EH (cell line): ENCODE measurements around the gene MYO16.

ENCODE experiments used
- DNase-seq: peaks from one replicate; pipeline ENCODE4 v3.0.0-alpha.2; 2015; ENCODE audit warnings: low read depth

The MYO16 gene

GRCh38 chr13:109126891-109127641, 497.7 kb downstream of the MYO16 start:
- DNase-seq, result no peak

GRCh38 chr13:109128121-109128520, 498.7 kb downstream of the MYO16 start:
- DNase-seq, result no peak

GRCh38 chr13:109130093-109130835, 500.9 kb downstream of the MYO16 start:
- DNase-seq, result no peak

- DNase-seq, result no peak
These were observed 502.4 kb downstream of the MYO16 start for GRCh38 chr13:109131698-109132257.

GRCh38 chr13:109135018-109135417, 505.6 kb downstream of the MYO16 start:
- DNase-seq, result no peak

GRCh38 chr13:109136873-109137272, 507.5 kb downstream of the MYO16 start:
- DNase-seq, result no peak

- no peak for DNase-seq
These were observed 509.9 kb downstream of the MYO16 start for GRCh38 chr13:109139346-109139745.

GRCh38 chr13:109140054-109140453, 510.6 kb downstream of the MYO16 start:
- no peak for DNase-seq

- no peak for DNase-seq
These were observed 511.3 kb downstream of the MYO16 start for GRCh38 chr13:109140479-109141349.

- no peak for DNase-seq
These were observed 512.3 kb downstream of the MYO16 start for GRCh38 chr13:109141706-109142105.

GRCh38 chr13:109144693-109145437, 515.5 kb downstream of the MYO16 start:
- DNase-seq, result no peak

- DNase-seq, result peak; percentile 74
These were observed 516.2 kb downstream of the MYO16 start for GRCh38 chr13:109145631-109146030.

GRCh38 chr13:109146393-109146792, 517.0 kb downstream of the MYO16 start:
- no peak for DNase-seq

GRCh38 chr13:109146912-109147647, 517.7 kb downstream of the MYO16 start:
- DNase-seq, result peak; percentile 86

- DNase-seq, result peak; percentile 82
These were observed 518.8 kb downstream of the MYO16 start for GRCh38 chr13:109148243-109148642.

GRCh38 chr13:109150696-109151095, 521.3 kb downstream of the MYO16 start:
- no peak for DNase-seq

- no peak for DNase-seq
These were observed 521.8 kb downstream of the MYO16 start for GRCh38 chr13:109151255-109151654.

- no peak for DNase-seq
These were observed 522.3 kb downstream of the MYO16 start for GRCh38 chr13:109151696-109152095.

GRCh38 chr13:109152311-109152820, 523.0 kb downstream of the MYO16 start:
- DNase-seq, result no peak

- DNase-seq, result no peak
These were observed 523.5 kb downstream of the MYO16 start for GRCh38 chr13:109152941-109153340.
